Calu3 (cell line): ENCODE measurements around the gene JSRP1. TPM values are rescaled to one million over a fixed set of nuclear protein-coding genes. Genes with fewer than 3 reads are reported as not detected.

Experiments used
- BruUV-seq: library from RNA; stranded (reverse); fragments of 400-500 nt; replicated peaks from 2 replicates; lab custom pipeline; 2021; lab: Mats Ljungman, UMichigan
- CTCF ChIA-PET: fragments of 300-600 bp; sonication (Branson Sonifier 250); formaldehyde crosslinking; loops from one replicate; lab custom pipeline; 2022; ENCODE audit warnings: antibody characterized with exemption; lab: Charles Lee
- DNase-seq: peaks from one replicate; pipeline ENCODE4 v3.0.0; 2022
- H3K27ac Mint-ChIP-seq: one replicate; pipeline ENCODE4 v1.8.0; 2022; ENCODE audit warnings: mixed read lengths; ENCODE audit not compliant: unreplicated experiment
- H3K27me3 Mint-ChIP-seq: one replicate; pipeline ENCODE4 v1.8.0; 2022; ENCODE audit warnings: mixed read lengths; ENCODE audit not compliant: unreplicated experiment
- H3K36me3 Mint-ChIP-seq: one replicate; pipeline ENCODE4 v1.8.0; 2022; ENCODE audit warnings: mild to moderate bottlenecking, moderate library complexity, mixed read lengths; ENCODE audit not compliant: insufficient read depth, unreplicated experiment
- H3K4me1 Mint-ChIP-seq: one replicate; pipeline ENCODE4 v1.8.0; 2022; ENCODE audit warnings: mild to moderate bottlenecking, low read depth, mixed read lengths; ENCODE audit not compliant: unreplicated experiment
- H3K4me3 Mint-ChIP-seq: one replicate; pipeline ENCODE4 v1.8.0; 2022; ENCODE audit warnings: mild to moderate bottlenecking, low read depth, moderate library complexity, mixed read lengths; ENCODE audit not compliant: unreplicated experiment
- H3K9me3 Mint-ChIP-seq: one replicate; pipeline ENCODE4 v1.8.0; 2022; ENCODE audit warnings: low read depth, mixed read lengths; ENCODE audit not compliant: unreplicated experiment
- CTCF ChIP-seq: fragments of 200-600 bp; IDR thresholded peaks from one replicate; pipeline ENCODE4 v1.8.0; 2022; ENCODE audit warnings: antibody characterized with exemption; ENCODE audit not compliant: unreplicated experiment
- intact Hi-C: fragments of 100-400 bp; cut with micrococcal nuclease; formaldehyde crosslinking; loops from one replicate; pipeline ENCODE4 v1.10.0; 2022; ENCODE audit not compliant: unreplicated experiment
- total RNA-seq: library from RNA; stranded (reverse); gene quantifications from 2 replicates; pipeline ENCODE4 v1.2.3, GENCODE V29; 2022

The JSRP1 gene
- total RNA-seq, 1 experiment from 2014 or later = 0.73 TPM

GRCh38 chr19:2278459-2279158 is 22.4 kb upstream of the JSRP1 start:
- CTCF ChIA-PET = no interaction called here
- no TSS peak for BruUV-seq
- Mint-ChIP-seq H3K4me3 (no peak overlapping the region), H3K27me3 (no peaks in the 10 kb centered on the region), H3K9me3 (no peaks in the 10 kb centered on the region), H3K4me1 (peaks cover 8% of the 10 kb centered on the region), H3K27ac (no peak overlapping the region), H3K36me3 (peaks cover 35% of the 10 kb centered on the region)
- DNase-seq = no peak
- intact Hi-C loops = no loop called here
- TF ChIP-seq CTCF = no peak

- Mint-ChIP-seq H3K4me1 (peaks cover 10% of the 10 kb centered on the region), H3K27ac (no peak overlapping the region), H3K4me3 (no peak overlapping the region), H3K27me3 (no peaks in the 10 kb centered on the region), H3K9me3 (no peaks in the 10 kb centered on the region), H3K36me3 (peaks cover 49% of the 10 kb centered on the region)
- intact Hi-C loops = no loop called here
- BruUV-seq = no TSS peak
- CTCF ChIA-PET = no interaction called here
- TF ChIP-seq CTCF = no peak
- no peak for DNase-seq
Observed at GRCh38 chr19:2277138-2277537, 20.9 kb upstream of the JSRP1 start.

GRCh38 chr19:2276429-2276986 is 20.3 kb upstream of the JSRP1 start:
- CTCF ChIA-PET = no interaction called here
- no peak for DNase-seq
- Mint-ChIP-seq H3K36me3 (peaks cover 56% of the 10 kb centered on the region), H3K27ac (no peak overlapping the region), H3K9me3 (no peaks in the 10 kb centered on the region), H3K27me3 (no peaks in the 10 kb centered on the region), H3K4me3 (no peak overlapping the region), H3K4me1 (peaks cover 16% of the 10 kb centered on the region)
- BruUV-seq = no TSS peak
- intact Hi-C loops = no loop called here
- TF ChIP-seq CTCF = no peak

GRCh38 chr19:2275588-2276428 is 19.6 kb upstream of the JSRP1 start:
- no peaks in the 10 kb centered on the region for H3K9me3 Mint-ChIP-seq
- TF ChIP-seq CTCF = no peak
- intact Hi-C loops = no loop called here
- CTCF ChIA-PET = no interaction called here
- H3K4me1 Mint-ChIP-seq = peaks cover 17% of the 10 kb centered on the region
- no peak for DNase-seq
- no peak overlapping the region for H3K4me3 Mint-ChIP-seq
- no peaks in the 10 kb centered on the region for H3K27me3 Mint-ChIP-seq
- no TSS peak for BruUV-seq
- H3K27ac Mint-ChIP-seq = no peak overlapping the region
- peaks cover 63% of the 10 kb centered on the region for H3K36me3 Mint-ChIP-seq
